Thymus (tissue), 11 donors: Measurements from ENCODE around the gene PPHLN1. TPM values are rescaled to one million over a fixed set of nuclear protein-coding genes. Genes with fewer than 3 reads are reported as not detected.

Experiments
- DNase-seq, 9 donors: peaks; one replicate each; pipeline ENCODE4 v3.0.0-alpha.2; 2013; ENCODE audit warnings: low spot score in 9 of 9, low read depth in 6 of 9, missing footprints in 1 of 9
- H3K27ac ChIP-seq, 2 donors: one replicate each; pipeline ENCODE4 v1.5.1; 2013; ENCODE audit warnings: control low read depth in 1 of 2, low read depth in 1 of 2, low read length in 1 of 2, mild to moderate bottlenecking in 1 of 2, moderate library complexity in 1 of 2
- H3K27me3 ChIP-seq, 2 donors: one replicate each; pipeline ENCODE4 v1.5.1; 2013; ENCODE audit warnings: low read length in 1 of 2; ENCODE audit not compliant: control insufficient read depth in 2 of 2, insufficient read depth in 1 of 2
- H3K36me3 ChIP-seq, 2 donors: one replicate each; pipeline ENCODE4 v1.5.1; 2013; ENCODE audit warnings: low read length in 1 of 2, mild to moderate bottlenecking in 1 of 2, moderate library complexity in 1 of 2; ENCODE audit not compliant: control insufficient read depth in 2 of 2, insufficient read depth in 2 of 2
- H3K4me1 ChIP-seq, 2 donors: one replicate each; pipeline ENCODE4 v1.5.1; 2013; ENCODE audit warnings: low read length in 2 of 2; ENCODE audit not compliant: control insufficient read depth in 2 of 2, insufficient read depth in 2 of 2
- H3K4me3 ChIP-seq, 2 donors: one replicate each; pipeline ENCODE4 v1.5.1; 2013; ENCODE audit warnings: low read length in 2 of 2, control low read depth in 1 of 2, mild to moderate bottlenecking in 1 of 2
- H3K9me3 ChIP-seq, 2 donors: one replicate each; pipeline ENCODE4 v1.5.1; 2013; ENCODE audit warnings: low read length in 1 of 2, mild to moderate bottlenecking in 1 of 2; ENCODE audit not compliant: control insufficient read depth in 2 of 2, insufficient read depth in 1 of 2
- WGBS: extraction: QIAGEN DNeasy Blood & Tissue Kit; methylation state at CpG from one replicate; pipeline ENCODE4 v1.1.7; 2013; 5-methylcytosine and 5-hydroxymethylcytosine counted together
- polyA plus RNA-seq: library from polyadenylated mRNA; stranded (reverse); fragments of 200-250 nt; gene quantifications from one replicate; pipeline ENCODE4 v1.2.3, GENCODE V29; 2013
- total RNA-seq: library from RNA; stranded (reverse); fragments of 120-200 nt; gene quantifications from one replicate; pipeline ENCODE4 v1.2.4, GENCODE V29; 2013
- donor health status: healthy.

Gene PPHLN1
- total and polyA plus RNA-seq, 2 donors: 60.7 to 64.5 TPM

DNA sequence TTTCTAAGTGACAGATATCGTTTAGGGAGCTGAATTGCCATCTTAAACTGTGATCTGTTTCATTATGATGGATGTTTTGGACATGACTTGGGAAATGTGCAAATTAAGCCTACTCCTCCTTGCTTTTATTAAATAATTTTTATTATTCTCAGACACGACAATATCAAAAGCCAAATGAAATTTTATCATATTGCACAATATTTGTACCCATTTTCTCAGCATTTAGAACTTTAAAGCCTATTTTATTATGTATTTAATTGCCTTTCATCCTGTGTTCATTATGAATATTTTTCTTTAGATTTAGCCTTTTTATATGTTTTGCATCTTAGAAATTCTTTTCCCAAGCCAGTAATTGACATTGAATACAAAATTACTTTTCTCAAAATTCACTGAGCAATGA is 102.9 kb downstream of the PPHLN1 start:
- Histone ChIP-seq H3K4me1 (no peaks in the 10 kb centered on the region), H3K27ac (no peak overlapping the region), H3K4me3 (no peak overlapping the region), H3K9me3 (no peaks in the 10 kb centered on the region), H3K36me3 (peaks cover 4 to 12% of the 10 kb centered on the region in 2 donors), H3K27me3 (no peaks in the 10 kb centered on the region)
- whole genome bisulfite sequencing: 72% methylated on average over 2 of the region's 2 CpGs
- DNase-seq: no peak

DNA sequence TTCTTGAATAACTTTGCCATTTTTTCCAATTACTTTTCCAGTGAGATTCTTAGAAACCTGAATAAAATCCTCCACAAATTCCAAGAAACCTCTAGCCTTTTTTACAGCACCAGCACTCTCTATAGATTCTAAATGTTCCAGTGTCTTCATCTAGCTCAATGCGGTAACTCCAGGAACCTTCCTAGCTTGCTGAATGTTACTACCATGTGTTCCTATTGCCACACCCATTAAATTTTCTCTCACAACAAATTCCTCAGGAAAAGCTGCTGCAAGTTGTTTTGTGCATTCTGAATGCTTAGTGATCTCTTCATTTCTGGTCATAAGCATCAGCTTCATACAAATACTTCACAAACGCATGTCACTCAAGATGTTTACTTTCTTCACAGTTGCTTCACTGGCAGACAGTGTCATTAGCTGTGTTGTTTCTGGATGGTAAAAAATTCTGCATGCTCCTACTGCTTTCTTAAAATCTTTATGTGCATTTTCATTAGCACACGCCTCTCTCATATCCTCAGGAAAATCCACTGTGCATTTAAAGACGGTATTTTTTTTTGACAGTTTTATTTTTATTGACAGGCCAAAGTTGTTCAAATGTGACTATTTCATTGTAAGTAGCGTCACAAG is 106.7 kb downstream of the PPHLN1 start:
- 97% methylated on average over 5 of the region's 5 CpGs for WGBS
- Histone ChIP-seq H3K27ac (no peak overlapping the region), H3K4me3 (no peak overlapping the region), H3K4me1 (no peaks in the 10 kb centered on the region), H3K9me3 (no peaks in the 10 kb centered on the region), H3K27me3 (no peaks in the 10 kb centered on the region), H3K36me3 (peaks cover 4 to 8% of the 10 kb centered on the region in 2 donors)
- no peak for DNase-seq

DNA sequence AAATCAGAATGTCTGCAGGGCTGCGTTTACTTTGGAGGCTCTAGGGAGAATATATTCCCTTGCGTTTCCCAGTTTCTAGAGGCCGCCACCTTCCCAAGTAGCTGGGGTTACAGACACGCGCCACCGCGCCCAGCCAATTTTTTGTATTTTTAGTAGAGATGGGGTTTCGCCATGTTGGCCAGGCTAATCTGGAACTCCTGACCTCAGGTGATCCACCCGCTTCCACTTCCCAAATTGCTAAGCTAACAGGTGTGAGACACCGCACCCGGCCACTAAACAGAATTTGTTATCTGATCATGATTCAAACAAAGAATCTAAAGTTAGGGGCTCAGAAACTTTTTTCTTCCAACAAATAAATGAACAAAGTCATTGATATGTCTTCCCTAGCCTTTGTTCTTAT is 114.6 kb downstream of the PPHLN1 start:
- H3K4me3 ChIP-seq: no peak overlapping the region
- peaks cover 16 to 40% of the 10 kb centered on the region in 2 donors for H3K36me3 ChIP-seq
- 99% methylated on average over 11 of the region's 11 CpGs for WGBS
- H3K4me1 ChIP-seq: no peaks in the 10 kb centered on the region
- H3K9me3 ChIP-seq: no peaks in the 10 kb centered on the region
- H3K27ac ChIP-seq: no peak overlapping the region
- H3K27me3 ChIP-seq: no peaks in the 10 kb centered on the region
- no peak for DNase-seq

DNA sequence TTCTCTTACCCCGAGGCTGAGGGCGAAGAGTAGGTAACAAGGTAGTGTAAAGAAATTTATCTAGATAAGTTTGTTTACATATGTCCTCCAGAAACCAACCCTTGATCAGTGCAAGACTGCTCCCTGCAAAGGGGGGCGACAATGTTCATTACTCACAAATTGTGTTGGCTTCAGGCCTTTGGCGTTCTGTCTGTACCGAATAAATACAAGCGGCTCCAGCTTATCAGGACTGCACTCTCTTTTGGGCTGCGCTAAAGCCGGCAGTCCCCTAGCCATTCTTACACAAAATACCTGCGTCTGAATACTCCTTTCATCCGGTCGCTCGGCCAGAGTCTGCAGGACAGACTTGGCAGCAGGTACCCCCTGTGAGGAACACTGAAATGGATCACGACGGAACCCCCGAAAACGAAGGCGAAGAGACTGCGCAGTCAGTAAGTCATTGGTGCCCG is 116.4 kb downstream of the PPHLN1 start:
- H3K36me3 ChIP-seq: peaks cover 23 to 53% of the 10 kb centered on the region in 2 donors

DNA sequence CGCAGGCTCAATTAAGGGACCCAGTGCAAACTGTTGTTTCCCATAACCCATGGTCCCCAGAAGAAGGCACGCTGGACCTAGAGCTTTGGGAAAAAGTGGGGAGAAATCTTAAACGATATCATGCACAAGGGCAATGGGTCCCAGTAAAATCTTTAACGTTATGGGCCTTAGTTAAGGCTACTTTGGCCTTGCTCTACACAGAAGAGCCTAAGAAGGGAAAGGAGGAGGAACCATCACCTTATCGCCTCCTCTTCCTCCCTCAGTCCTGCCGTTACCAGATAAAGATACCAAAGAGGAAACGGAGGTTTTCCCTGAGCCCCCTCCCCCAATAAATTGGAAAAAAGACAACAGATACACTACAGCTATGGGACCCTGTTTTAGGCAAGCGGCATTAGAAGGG is 116.9 kb downstream of the PPHLN1 start:
- Histone ChIP-seq H3K27me3 (no peaks in the 10 kb centered on the region), H3K4me3 (no peak overlapping the region), H3K27ac (no peak overlapping the region), H3K9me3 (no peaks in the 10 kb centered on the region), H3K36me3 (peaks cover 23 to 58% of the 10 kb centered on the region in 2 donors), H3K4me1 (no peaks in the 10 kb centered on the region)
- 97% methylated on average over 8 of the region's 8 CpGs for WGBS
- DNase-seq: no peak

More for the DNA sequence above, 116.4 kb downstream of the PPHLN1 start:
- H3K4me3 ChIP-seq: no peak overlapping the region
- H3K9me3 ChIP-seq: no peaks in the 10 kb centered on the region
- WGBS: 97% methylated on average over 19 of the region's 19 CpGs
- H3K27ac ChIP-seq: no peak overlapping the region
- H3K27me3 ChIP-seq: no peaks in the 10 kb centered on the region
- no peak for DNase-seq
- H3K4me1 ChIP-seq: no peaks in the 10 kb centered on the region

DNA sequence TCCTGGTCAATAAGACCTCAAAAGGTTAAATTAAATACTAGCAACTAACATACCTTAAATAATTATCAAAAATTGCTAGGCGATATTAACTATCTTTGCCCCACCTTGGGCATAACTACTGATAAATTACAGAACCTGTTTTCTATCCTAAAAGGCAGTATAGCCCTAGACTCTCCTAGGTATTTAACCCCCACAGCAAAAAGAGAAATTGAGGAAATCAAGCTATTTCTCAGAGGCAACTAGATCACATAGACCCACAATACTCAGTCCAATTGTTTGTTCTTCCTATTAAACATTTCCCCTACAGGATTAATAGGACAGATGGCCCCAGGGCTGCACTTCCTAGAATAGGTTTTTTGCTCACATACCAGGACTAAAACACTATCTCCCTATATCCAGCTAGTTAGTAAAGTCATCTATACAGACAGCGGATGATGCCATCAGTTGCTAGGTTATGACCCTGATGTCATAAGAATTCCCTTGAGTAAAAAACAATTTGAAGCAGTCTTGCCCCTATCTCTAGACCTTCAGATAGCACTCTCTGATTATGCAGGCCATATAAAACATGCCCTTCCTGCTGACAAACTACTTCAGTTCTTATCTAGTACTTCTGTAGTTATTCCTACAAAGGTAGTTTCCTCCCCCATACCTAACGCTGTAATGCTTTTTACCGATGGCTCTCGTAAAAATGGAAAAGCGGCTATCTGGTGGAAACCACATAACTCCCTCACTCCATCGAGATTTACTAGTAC is 118.4 kb downstream of the PPHLN1 start:
- no peaks in the 10 kb centered on the region for H3K4me1 ChIP-seq
- no peak for DNase-seq
- WGBS: 98% methylated on average over 7 of the region's 7 CpGs
- no peak overlapping the region for H3K27ac ChIP-seq
- peaks cover 29 to 56% of the 10 kb centered on the region in 2 donors for H3K36me3 ChIP-seq
- H3K9me3 ChIP-seq: no peaks in the 10 kb centered on the region
- no peak overlapping the region for H3K4me3 ChIP-seq
- no peaks in the 10 kb centered on the region for H3K27me3 ChIP-seq

DNA sequence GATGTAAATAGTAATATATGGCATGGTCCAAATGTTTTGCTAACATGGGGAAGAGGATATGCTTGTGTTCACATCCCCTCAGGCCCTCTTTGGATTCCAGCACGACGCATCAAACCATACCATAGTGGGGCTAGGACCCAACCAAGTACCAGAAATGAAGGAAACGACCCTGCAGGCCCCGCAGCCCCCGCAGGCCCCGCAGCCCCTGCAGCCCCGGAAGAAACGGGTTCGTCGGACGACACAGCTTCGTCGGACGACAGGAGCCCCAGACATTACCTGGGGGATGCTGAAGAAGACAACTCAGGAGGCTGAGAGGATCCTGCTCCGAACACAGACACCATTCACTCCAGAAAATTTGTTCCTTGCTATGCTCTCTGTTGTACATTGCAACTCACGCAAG is 119.9 kb downstream of the PPHLN1 start:
- H3K27ac ChIP-seq: no peak overlapping the region
- H3K4me3 ChIP-seq: no peak overlapping the region
- H3K36me3 ChIP-seq: peaks cover 29 to 56% of the 10 kb centered on the region in 2 donors
- H3K4me1 ChIP-seq: no peaks in the 10 kb centered on the region
- no peaks in the 10 kb centered on the region for H3K9me3 ChIP-seq
- WGBS: 99% methylated on average over 16 of the region's 16 CpGs
- no peak for DNase-seq
- H3K27me3 ChIP-seq: no peaks in the 10 kb centered on the region

DNA sequence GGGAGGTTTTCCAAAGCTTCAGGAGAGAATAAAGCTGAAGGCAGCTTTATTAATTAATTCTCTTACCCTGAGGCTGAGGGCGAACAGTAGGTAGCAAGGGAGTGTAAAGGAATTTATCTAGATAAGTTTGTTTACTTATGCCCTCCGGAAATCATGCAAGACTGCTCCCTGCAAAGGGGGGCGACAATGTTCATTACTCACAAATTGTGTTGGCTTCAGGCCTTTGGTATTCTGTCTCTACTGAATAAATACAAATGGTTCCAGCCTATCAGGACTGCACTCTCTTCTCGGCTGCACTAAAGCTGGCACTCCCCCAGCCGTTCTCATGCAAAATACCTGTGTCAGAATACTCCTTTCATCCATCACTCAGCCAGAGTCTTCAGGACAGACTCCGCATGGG is 120.8 kb downstream of the PPHLN1 start:
- DNase-seq: no peak
- no peak overlapping the region for H3K27ac ChIP-seq
- no peaks in the 10 kb centered on the region for H3K9me3 ChIP-seq
- no peak overlapping the region for H3K4me3 ChIP-seq
- peaks cover 29 to 49% of the 10 kb centered on the region in 2 donors for H3K36me3 ChIP-seq
- no peaks in the 10 kb centered on the region for H3K4me1 ChIP-seq
- 90% methylated on average over 6 of the region's 6 CpGs for WGBS
- H3K27me3 ChIP-seq: no peaks in the 10 kb centered on the region

DNA sequence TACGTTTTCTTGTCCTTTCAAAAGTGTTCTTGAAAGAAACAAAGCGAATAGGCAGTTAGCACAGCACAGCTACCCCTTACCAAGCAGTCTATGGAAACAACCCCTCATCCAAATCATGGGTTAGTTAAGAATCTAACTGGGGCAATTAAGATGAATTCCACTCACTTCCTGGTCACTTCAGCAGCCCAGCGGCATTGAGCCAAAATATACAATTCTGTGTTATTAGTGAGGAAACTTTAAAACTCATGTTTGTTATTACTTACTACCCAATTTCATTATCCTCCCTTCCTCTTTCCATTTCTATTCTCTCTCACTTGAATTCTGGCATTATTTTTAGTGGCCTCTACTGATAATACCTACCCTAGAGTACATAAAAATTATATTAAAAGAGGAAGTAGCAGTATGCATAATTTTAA is 121.4 kb downstream of the PPHLN1 start:
- no peak for DNase-seq
- no peaks in the 10 kb centered on the region for H3K9me3 ChIP-seq
- no peaks in the 10 kb centered on the region for H3K4me1 ChIP-seq
- no peak overlapping the region for H3K27ac ChIP-seq
- no peaks in the 10 kb centered on the region for H3K27me3 ChIP-seq
- WGBS: 97% methylated on average over 3 of the region's 3 CpGs
- H3K4me3 ChIP-seq: no peak overlapping the region
- H3K36me3 ChIP-seq: peaks cover 25 to 44% of the 10 kb centered on the region in 2 donors
